D721Med (cell line): ENCODE data around the gene USP35.
"Not testable (repeated sequence)": the region's sequence is repeated elsewhere in the genome, so short reads cannot be mapped to it uniquely, and the experiment has no call there.

Source experiments
- DNase-seq: peaks from one replicate; pipeline ENCODE4 v3.0.0; 2011; ENCODE audit warnings: low spot score; ENCODE audit not compliant: insufficient read length
- FAIRE-seq: peaks from 2 replicates; lab custom pipeline; 2011; peaks lifted over from hg19 to GRCh38; lab: Jason Lieb, UNC
- CTCF ChIP-seq: IDR thresholded peaks from 2 replicates; pipeline ENCODE4 v1.5.1; 2012; ENCODE audit warnings: mild to moderate bottlenecking, control low read depth; ENCODE audit not compliant: insufficient read depth; ENCODE audit errors: missing control alignments

Gene USP35

GRCh38 chr11:78170874-78171549 is 17.7 kb upstream of the USP35 start:
- no peak for TF ChIP-seq CTCF
- FAIRE-seq: no peak
- DNase-seq: no peak

GRCh38 chr11:78171951-78172350 is 16.8 kb upstream of the USP35 start:
- DNase-seq (no peak), FAIRE-seq (no peak)
- TF ChIP-seq CTCF: no peak

- FAIRE-seq: not testable (repeated sequence)
Observed at GRCh38 chr11:78175862-78176261, 12.9 kb upstream of the USP35 start.

GRCh38 chr11:78176605-78177141 is 12.0 kb upstream of the USP35 start:
- FAIRE-seq (no peak), DNase-seq (no peak)
- no peak for TF ChIP-seq CTCF

More at GRCh38 chr11:78175862-78176261, 12.9 kb upstream of the USP35 start:
- not testable (repeated sequence) for DNase-seq

GRCh38 chr11:78177216-78177615 is 11.5 kb upstream of the USP35 start:
- no peak for TF ChIP-seq CTCF
- DNase-seq (no peak), FAIRE-seq (no peak)

GRCh38 chr11:78179459-78180071 is 9.2 kb upstream of the USP35 start:
- FAIRE-seq: no peak
- TF ChIP-seq CTCF: no peak
- DNase-seq: no peak

- FAIRE-seq (no peak), DNase-seq (no peak)
- no peak for TF ChIP-seq CTCF
Observed at GRCh38 chr11:78180751-78181150, 8.0 kb upstream of the USP35 start.
